MV-4-11 (cell line): Measurements from ENCODE around the gene CDC42BPB.
"Not testable (repeated sequence)": the region's sequence is repeated elsewhere in the genome, so short reads cannot be mapped to it uniquely, and the experiment has no call there.

ENCODE experiments used
- DNase-seq: peaks from one replicate; lab custom pipeline; 2025; lab: John Stamatoyannopoulos, UW

CDC42BPB gene

DNA sequence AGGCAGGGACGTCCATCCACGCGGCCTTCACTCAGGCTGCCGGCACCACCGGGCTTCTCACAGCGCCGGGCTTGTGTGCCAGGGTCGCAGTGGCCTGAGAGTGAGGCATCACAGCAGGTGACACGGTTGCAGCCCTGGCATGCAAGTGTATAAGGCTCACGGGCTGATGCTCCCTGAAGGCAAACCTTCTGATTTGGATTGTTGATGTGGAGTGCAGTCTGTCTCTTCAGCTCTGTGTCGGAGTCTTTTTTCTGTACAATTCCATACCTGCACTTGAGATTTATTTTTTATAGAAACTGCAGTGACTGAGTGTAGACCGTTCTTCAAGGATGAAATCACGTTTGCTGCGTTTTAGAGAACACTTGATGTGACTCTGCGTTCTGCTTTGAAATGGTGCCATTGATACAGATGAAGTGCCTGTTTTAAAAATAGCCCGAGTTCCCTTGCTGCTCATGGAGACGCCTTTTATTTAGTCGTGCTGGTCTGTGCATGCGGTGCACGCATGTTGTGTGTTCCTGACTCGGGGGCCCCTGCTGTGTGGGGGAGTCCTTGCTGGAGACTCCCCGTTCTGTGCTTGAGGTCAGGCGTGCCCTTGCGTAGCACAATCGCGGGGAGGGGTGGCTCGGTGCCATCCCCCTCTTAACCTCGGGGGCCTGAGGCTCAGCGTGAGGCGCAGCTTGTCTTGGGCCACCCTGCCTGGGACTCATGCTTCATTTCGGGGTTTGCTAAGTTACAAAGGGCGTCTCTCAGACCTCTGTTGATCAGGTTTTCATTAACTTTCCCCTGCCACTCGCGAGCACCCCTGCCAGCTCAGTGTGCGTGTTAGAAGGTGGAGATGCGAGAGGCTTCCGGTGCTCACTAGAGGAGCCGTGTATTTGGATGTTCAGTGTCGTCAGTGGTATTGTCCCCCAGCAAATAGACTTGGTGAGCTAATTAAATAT lies 156.4 kb downstream of the CDC42BPB start:
- DNase-seq: no peak

DNA sequence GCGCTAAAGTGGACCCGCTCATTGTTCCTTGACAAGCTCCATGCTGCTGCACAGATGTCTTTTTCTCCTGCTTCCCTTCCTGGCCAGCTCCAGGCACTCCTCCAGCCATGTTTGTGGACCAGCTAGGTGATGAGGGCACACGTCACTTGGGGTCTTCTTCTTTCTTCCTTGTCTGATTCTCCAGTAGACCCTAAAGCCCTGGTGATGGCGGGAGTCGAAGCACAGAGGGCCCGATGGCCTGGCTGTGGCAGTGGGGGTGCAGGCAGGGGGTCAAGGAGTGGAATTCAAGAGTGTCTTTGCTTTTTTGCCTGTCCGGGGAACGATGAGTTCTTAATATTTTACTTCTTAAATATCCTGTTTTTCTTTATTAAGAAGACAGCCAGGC lies 157.8 kb downstream of the CDC42BPB start:
- DNase-seq: no peak

DNA sequence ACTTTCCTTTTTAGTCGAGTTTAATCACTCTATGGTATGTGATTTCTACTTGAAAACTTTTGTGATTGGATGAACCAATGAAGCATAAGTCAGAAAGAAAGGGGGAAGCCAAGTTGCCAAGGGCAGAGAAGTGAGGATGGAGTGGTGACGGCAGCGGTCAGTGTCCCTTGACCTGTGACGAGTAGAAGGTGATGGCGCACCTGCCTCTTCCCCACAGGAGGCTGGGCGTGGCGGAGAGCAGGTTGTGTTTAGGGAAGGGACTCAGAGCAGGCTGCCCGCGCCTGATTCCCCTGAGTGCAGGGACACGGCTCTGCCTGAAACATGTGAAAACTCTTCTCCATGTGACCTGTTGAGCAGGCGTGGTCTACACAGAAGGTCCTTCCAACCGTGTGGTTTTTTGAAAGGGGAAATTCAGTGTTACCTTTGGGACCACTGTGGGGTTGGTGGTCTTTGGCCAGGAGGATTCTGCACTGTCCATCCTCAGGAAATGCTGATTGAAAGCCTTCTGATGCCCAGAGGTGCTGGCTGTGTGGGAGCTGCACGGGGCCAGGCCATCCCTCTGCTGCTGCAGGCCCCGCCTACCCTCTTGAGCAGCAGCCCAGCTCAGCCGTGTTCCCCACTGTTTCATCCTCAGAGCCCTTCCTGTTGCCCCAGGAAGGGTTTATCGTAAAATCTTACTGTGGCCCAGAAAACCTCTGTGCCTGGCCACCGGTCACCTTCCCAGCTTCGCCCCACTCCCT lies 158.4 kb downstream of the CDC42BPB start:
- no peak for DNase-seq

DNA sequence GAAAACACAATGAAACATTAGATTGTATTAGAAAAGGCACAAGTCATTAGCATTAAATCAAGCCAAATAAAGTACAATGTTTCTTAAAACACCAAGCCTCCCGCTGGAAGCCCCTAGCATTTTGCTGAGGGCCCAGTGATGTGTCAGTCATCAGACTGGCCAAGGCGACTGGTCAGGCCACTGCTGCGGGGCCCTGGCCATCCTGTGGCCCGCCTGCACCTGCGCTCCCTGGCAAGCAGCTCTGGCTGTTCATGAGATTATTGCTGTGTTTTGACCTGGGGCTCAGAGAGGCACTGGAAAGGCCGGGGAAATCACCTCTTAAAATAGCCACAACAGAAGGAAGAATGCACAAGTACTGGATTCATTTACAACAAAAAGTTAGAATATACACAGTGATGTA lies 159.1 kb downstream of the CDC42BPB start:
- DNase-seq: no peak

DNA sequence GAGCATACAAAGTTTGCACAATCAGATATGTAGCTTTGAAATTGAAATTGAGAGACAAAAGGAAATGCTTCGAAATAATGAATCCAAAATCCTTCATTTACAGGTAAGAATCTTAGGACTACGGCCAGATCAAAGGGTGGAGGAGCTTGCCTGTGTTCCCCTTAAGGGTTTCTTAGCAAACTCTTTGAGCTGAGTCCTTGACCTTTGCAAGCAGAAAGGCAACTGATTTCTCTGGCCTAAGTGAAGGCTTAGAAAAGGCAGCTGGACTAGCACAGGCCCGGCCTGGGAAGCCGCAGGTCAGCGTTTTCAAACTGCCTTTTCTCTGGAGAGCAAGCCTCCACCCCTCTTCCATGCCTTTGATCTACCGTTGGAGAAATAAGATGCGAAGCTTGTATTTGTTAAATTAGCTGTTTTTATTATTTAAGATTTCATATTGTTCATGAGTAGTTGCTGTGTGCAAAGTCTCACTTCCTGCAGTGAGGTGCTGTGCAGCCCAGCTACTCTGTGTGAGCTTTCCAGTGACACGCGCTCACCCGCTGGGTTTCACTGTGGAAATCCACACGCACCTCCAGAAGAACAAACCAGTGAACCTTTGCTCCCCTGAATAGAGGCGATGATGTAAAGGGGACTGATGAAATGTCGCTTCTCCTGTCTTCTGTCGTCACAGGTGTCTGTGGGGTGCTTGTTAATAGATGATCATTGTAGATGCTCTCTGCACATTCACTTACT lies 159.9 kb downstream of the CDC42BPB start:
- DNase-seq: no peak

DNA sequence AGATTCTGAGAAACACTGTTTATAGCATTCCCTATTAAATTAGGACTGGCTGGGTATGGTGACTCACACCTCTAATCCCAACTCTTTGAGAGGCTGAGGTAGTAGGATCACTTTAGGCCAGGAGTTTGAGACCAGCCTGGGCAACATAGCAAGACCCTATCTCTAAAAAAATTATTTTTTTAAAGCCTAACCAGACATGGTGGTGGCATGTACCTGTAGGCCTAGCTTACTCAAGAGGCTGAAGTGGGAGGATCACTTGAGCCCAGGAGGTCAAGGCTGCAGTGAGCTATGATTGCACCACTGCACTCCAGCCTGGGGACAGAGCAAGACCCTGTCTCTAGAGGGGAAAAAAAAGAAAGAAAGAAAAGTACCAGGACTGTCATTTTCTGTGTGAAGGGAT lies 160.6 kb downstream of the CDC42BPB start:
- DNase-seq: not testable (repeated sequence)

DNA sequence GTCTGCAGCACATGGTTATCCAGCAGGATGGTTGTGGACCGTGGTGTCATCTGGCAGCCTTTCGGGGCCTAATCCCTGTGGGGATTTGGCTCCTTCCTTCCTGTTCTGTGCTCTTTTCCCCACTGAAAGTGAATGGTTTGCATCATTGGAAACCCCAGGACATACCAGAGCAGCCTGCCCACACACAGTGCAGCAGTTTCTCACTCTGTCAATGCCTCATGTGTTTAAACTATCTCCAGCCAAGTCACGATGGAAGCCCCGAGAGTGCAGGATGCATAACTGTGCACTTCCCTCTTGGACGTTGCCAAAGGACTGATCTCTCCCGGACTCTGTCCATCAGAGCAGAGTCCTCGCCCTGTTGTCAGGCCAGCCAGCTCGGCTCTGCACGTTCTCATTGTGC lies 163.9 kb downstream of the CDC42BPB start:
- DNase-seq: peak; percentile 68

DNA sequence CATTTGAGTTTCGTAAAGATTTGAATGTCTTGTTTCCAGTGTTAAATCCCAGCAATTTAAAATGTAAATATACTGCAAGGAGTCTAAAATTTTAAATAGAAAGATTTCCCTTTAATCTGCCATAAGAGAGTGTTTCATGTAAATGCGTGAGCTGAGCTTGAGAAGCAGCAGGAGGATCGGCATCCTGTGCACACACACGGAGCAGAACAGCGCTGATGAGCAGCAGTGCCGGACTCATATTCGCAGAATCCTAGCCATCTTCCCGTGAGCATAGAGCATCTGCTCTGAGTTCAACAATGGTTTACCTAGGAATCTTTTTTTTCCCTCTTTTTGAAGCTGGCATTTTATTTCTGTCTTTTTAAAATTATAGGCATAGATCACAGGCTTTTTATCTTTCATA lies 164.7 kb downstream of the CDC42BPB start:
- no peak for DNase-seq

DNA sequence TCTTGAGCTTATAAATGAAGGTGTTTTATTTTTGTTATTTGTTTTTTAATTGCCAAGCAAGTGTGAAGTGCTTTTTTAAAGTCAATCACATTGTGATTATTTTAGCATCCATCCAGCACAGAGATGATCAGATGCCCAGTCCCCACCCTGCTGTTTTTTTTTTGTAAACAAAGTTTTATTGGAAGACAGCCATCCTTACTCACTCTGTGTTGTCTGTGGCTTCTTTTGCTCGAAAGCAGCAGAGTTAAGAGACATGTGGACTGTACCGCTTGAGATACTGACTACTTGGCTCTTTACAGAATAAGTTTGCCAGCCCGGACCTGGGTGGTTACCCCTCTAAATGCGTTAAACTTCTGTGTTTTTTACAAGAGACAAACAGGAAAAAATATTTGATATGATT lies 165.8 kb downstream of the CDC42BPB start:
- no peak for DNase-seq

DNA sequence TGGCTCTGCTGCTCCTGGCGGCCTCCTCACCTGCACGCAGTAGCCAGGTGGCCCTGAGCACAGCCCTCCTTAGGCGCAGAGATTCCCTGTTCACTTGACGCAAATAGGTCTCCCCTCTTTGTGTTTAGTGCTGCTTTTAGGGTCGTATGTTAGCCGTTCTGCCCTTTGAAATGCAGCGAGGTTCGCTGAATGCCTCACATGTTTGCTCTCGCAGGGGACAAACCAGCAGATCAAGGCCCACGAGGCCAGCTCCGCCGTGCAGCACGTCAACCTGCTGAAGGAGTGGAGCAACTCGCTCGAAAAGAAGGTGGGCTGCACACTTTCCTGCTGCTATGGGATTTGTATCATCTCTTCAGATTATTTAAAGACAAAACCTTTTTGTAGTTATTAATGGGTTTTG lies 166.2 kb downstream of the CDC42BPB start:
- no peak for DNase-seq

DNA sequence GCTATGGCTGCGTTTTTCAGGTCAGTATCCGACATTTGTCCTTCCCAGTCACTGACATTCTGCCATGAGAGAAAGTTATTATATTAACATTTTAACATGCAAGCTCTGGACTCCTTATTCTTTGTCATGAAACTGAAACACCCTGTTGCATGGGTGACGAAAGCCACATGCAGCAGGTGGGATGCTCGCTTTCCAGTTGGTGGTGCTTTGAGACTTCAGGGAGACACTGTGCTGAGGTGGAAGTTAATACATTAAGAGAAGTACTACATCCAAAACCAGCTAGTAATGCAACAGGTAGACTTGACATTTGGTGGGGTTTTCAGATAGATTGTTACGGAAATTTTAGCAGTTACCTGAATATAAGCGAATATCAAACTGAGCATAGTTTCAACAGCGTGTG lies 167.7 kb downstream of the CDC42BPB start:
- DNase-seq: no peak

DNA sequence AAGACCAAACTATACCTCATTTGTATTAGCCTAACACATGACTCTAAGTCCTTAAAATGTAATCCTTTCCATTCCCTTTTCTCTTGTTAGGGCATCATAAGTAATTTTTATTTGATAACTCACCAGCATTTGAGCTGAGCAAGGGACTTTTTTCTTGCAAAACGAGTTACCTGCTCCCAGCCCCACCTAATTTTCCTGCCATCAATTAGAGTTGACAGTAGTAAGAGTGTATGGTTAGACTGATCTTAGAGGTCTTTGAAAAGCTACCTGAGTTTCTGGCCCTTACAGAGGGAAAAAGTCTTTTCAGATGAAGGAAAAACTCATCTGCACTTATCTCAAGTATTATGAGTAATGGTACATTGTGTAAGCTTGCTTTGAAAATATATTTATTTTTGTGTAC lies 168.6 kb downstream of the CDC42BPB start:
- no peak for DNase-seq

DNA sequence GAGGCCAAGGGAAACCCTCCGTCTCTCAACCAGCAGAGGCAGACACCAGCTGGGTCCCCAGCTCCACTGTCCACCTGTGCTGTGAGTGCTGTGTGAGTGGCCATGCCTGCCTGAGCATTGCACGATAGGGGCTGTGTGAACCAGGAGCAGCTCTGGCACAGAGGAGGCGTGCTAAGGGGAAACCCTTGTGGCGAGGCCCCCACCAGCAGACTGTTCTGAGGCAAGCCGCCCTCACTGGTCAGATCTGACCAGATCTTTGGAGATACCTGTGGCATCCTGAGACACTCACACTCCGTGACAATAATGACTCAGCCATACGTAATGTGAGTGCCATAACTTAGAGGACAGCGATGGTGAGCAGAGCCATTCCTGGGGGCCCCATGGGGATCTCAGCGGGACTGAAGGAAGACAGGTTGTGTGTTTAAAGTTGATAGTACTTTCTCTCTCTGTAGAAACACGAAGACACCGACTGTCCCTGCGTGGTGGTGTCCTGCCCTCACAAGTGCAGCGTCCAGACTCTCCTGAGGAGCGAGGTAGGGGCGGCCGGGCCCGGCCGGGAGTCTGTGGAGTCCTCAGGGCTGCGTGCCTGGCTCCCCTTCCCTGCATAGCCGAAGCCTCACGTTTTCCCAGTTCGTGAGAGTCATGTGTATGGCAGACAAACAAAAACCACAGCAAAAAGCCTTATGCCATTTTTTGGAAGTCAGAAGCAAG lies 171.5 kb downstream of the CDC42BPB start:
- no peak for DNase-seq

DNA sequence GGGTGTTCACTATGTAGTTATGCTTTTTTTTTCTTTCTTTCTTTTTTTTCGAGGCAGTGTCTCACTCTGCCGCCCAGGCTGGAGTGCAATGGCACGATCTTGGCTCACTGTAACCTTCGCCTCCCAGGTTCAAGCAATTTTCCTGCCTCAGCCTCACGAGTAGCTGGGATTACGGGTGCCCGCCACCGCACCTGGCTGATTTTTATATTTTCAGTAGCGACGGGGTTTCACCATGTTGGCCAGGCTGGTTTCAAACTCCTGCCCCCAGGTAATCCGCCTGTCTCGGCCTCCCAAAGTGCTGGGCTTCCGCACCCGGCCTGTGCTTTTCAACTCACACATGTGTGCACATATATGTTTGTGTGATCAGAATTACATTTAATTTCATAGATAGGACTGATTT lies 173.8 kb downstream of the CDC42BPB start:
- DNase-seq: no peak

DNA sequence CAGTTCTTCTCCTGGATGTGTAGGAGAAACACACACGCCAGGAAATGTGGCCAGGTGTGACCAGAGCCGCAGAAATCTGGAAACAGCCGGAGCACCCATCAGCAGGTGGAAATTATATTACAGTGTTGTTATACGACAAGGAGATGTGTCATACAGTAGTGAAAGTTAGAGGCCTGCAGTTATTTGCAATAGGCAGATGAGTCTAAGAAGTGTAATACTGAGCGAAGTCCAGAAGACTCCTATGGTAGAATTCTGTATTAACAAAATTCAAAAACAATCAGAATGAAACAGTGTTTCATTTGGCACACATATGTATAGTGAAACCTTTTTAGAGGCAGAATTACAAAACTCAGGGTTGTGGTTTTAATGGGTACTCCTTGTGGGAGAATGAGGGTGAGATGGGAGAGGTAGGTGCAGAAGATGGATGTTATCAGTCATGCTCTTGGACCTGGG lies 174.2 kb downstream of the CDC42BPB start:
- no peak for DNase-seq
